ENCODE results near the gene UTP11. TPM values are rescaled to one million over a fixed set of nuclear protein-coding genes. Genes with fewer than 3 reads are reported as not detected.

UTP11 gene
- total RNA-seq, 1 experiment from 2014 or later: 134 TPM

- in situ Hi-C loops (cut with HindIII; ENCODE audit: low sequenced_read_pairs): no loop called here
- no peak for DNase-seq (ENCODE audit: low spot score)
Measured at GRCh38 chr1:38043036-38043747, 30.7 kb downstream of the UTP11 start.

- in situ Hi-C loops (cut with HindIII; ENCODE audit: low sequenced_read_pairs): no loop called here
- DNase-seq (ENCODE audit: low spot score): no peak
Measured at GRCh38 chr1:38044221-38045215, 32.0 kb downstream of the UTP11 start.

- no peak for DNase-seq (ENCODE audit: low spot score)
- in situ Hi-C loops (cut with HindIII; ENCODE audit: low sequenced_read_pairs): no loop called here
Measured at GRCh38 chr1:38045401-38046332, 33.1 kb downstream of the UTP11 start.

- in situ Hi-C loops (cut with HindIII; ENCODE audit: low sequenced_read_pairs): no loop called here
Measured at GRCh38 chr1:38046333-38046883, 33.9 kb downstream of the UTP11 start, which contains the start of gene POU3F1. Gene POU3F1, minus strand, starts transcription at chr1:38046793. Its CDS starts 50 bp downstream, at chr1:38046743.

GRCh38 chr1:38046884-38047602, 34.5 kb downstream of the UTP11 start:
- in situ Hi-C loops (cut with HindIII; ENCODE audit: low sequenced_read_pairs): no loop called here
- peak; percentile 50 for DNase-seq (ENCODE audit: low spot score)

More at GRCh38 chr1:38046333-38046883, 33.9 kb downstream of the UTP11 start, which contains the start of gene POU3F1:
- DNase-seq (ENCODE audit: low spot score): no peak

- DNase-seq (ENCODE audit: low spot score): no peak
- in situ Hi-C loops (cut with HindIII; ENCODE audit: low sequenced_read_pairs): no loop called here
Measured at GRCh38 chr1:38047603-38048141, 35.1 kb downstream of the UTP11 start.

- DNase-seq (ENCODE audit: low spot score): no peak
- in situ Hi-C loops (cut with HindIII; ENCODE audit: low sequenced_read_pairs): no loop called here
Measured at GRCh38 chr1:38050397-38051078, 38.0 kb downstream of the UTP11 start.

- in situ Hi-C loops (cut with HindIII; ENCODE audit: low sequenced_read_pairs): no loop called here
- no peak for DNase-seq (ENCODE audit: low spot score)
Measured at GRCh38 chr1:38051079-38051543, 38.6 kb downstream of the UTP11 start.

GRCh38 chr1:38052750-38053415, 40.3 kb downstream of the UTP11 start:
- DNase-seq (ENCODE audit: low spot score): no peak

GRCh38 chr1:38053416-38054091, 41.0 kb downstream of the UTP11 start:
- in situ Hi-C loops (cut with HindIII; ENCODE audit: low sequenced_read_pairs): no loop called here
- no peak for DNase-seq (ENCODE audit: low spot score)

More at GRCh38 chr1:38052750-38053415, 40.3 kb downstream of the UTP11 start:
- in situ Hi-C loops (cut with HindIII; ENCODE audit: low sequenced_read_pairs): no loop called here

- in situ Hi-C loops (cut with HindIII; ENCODE audit: low sequenced_read_pairs): no loop called here
- no peak for DNase-seq (ENCODE audit: low spot score)
Measured at GRCh38 chr1:38055398-38055797, 42.9 kb downstream of the UTP11 start.

GRCh38 chr1:38055965-38056364, 43.4 kb downstream of the UTP11 start:
- in situ Hi-C loops (cut with HindIII; ENCODE audit: low sequenced_read_pairs): no loop called here
- no peak for DNase-seq (ENCODE audit: low spot score)

GRCh38 chr1:38059635-38060250, 47.2 kb downstream of the UTP11 start:
- in situ Hi-C loops (cut with HindIII; ENCODE audit: low sequenced_read_pairs): no loop called here

GRCh38 chr1:38060498-38060897, 48.0 kb downstream of the UTP11 start:
- no peak for DNase-seq (ENCODE audit: low spot score)
- in situ Hi-C loops (cut with HindIII; ENCODE audit: low sequenced_read_pairs): no loop called here

More at GRCh38 chr1:38059635-38060250, 47.2 kb downstream of the UTP11 start:
- DNase-seq (ENCODE audit: low spot score): no peak

- in situ Hi-C loops (cut with HindIII; ENCODE audit: low sequenced_read_pairs): no loop called here
- DNase-seq (ENCODE audit: low spot score): no peak
Measured at GRCh38 chr1:38061290-38061689, 48.8 kb downstream of the UTP11 start.

- in situ Hi-C loops (cut with HindIII; ENCODE audit: low sequenced_read_pairs): no loop called here
Measured at GRCh38 chr1:38061883-38062328, 49.4 kb downstream of the UTP11 start.

More at GRCh38 chr1:38061883-38062328, 49.4 kb downstream of the UTP11 start:
- no peak for DNase-seq (ENCODE audit: low spot score)

Measured in G401 (cell line).